Measurements from ENCODE around the gene SCN10A. TPM values are rescaled to one million over a fixed set of nuclear protein-coding genes. Genes with fewer than 3 reads are reported as not detected.

SCN10A gene
- total and polyA plus RNA-seq, 2 of the 13 experiments (the other 11 are each of a cell fraction or from before 2014, with no cell fraction given) = not detected

DNA sequence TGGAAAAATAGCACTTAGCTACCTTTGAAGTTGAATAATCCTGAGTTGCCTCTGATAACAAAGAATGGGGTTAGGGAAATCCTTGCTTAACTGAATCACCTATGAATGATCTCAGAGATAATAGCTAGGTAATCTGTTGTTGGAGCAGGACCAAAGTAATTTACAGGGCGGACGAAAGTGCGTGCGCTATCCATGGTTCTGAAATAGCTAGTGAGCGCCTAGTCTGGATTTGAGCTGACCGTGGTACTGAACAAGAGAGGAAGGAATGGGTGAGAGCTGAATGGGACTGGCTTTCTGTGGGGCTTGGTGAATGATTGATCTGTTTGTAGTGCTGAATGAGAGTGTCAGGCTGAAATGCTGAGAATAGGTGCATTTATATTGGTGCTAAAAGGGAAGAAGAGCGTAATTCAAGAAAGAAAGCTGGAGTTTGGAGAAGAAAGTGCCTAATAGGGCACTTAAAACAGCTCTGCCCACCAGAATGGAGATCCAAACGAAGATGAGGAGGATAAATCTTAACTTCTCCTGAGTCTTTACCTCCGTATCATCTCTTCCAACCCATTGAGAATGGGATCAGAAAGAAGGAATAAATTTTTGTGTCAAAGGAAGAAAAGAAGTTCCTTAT, 10.1 kb downstream of the SCN10A start (continued):
- TF ChIP-seq, protein P1, sequence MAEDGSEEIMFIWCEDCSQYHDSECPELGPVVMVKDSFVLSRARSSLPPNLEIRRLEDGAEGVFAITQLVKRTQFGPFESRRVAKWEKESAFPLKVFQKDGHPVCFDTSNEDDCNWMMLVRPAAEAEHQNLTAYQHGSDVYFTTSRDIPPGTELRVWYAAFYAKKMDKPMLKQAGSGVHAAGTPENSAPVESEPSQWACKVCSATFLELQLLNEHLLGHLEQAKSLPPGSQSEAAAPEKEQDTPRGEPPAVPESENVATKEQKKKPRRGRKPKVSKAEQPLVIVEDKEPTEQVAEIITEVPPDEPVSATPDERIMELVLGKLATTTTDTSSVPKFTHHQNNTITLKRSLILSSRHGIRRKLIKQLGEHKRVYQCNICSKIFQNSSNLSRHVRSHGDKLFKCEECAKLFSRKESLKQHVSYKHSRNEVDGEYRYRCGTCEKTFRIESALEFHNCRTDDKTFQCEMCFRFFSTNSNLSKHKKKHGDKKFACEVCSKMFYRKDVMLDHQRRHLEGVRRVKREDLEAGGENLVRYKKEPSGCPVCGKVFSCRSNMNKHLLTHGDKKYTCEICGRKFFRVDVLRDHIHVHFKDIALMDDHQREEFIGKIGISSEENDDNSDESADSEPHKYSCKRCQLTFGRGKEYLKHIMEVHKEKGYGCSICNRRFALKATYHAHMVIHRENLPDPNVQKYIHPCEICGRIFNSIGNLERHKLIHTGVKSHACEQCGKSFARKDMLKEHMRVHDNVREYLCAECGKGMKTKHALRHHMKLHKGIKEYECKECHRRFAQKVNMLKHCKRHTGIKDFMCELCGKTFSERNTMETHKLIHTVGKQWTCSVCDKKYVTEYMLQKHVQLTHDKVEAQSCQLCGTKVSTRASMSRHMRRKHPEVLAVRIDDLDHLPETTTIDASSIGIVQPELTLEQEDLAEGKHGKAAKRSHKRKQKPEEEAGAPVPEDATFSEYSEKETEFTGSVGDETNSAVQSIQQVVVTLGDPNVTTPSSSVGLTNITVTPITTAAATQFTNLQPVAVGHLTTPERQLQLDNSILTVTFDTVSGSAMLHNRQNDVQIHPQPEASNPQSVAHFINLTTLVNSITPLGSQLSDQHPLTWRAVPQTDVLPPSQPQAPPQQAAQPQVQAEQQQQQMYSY (CRISPR knock-in tag; IDR thresholded peaks at IDR 0.05) = peak; percentile 83
- peak; percentile 95 for TF ChIP-seq ATF7-NPFF (CRISPR knock-in tag; IDR thresholded peaks at IDR 0.05; ENCODE audit: low read depth)
- no peak for TF ChIP-seq RAD21 (CRISPR knock-in tag; IDR thresholded peaks at IDR 0.05)
- peak; percentile 87 for TF ChIP-seq PITX1 (CRISPR knock-in tag; IDR thresholded peaks at IDR 0.05)
- TF ChIP-seq KDM6A (CRISPR knock-in tag; IDR thresholded peaks at IDR 0.05; ENCODE audit: low read depth) = peak; percentile 60; the same call in 1 of the 2 replicates
- TF ChIP-seq MAFK (conservative IDR thresholded peaks at IDR 0.05 in 1 of 2, IDR thresholded peaks at IDR 0.05 in 1 of 2; ENCODE audit: low read length in 2 of 2) = no peak
- no peak for TF ChIP-seq ZNF24 (IDR thresholded peaks at IDR 0.05)
- TF ChIP-seq FOXC1 (CRISPR knock-in tag; IDR thresholded peaks at IDR 0.05; ENCODE audit: borderline replicate concordance) = peak; percentile 97
- peak; percentile 90; the same call in 1 of the 2 replicates for TF ChIP-seq ZBTB42 (CRISPR knock-in tag; IDR thresholded peaks at IDR 0.05)
- no peak for TF ChIP-seq AGO2 (optimal IDR thresholded peaks at IDR 0.05; ENCODE audit: low read depth, low read length)
- peak; percentile 99 for TF ChIP-seq ZNF331 (CRISPR knock-in tag; IDR thresholded peaks at IDR 0.05)
- 0 out of 2 replicates have a peak, but pooled peaks have one; percentile 30 for TF ChIP-seq ZMYM3 (CRISPR knock-in tag; IDR thresholded peaks at IDR 0.05)
- TF ChIP-seq ZNF564 (CRISPR knock-in tag; IDR thresholded peaks at IDR 0.05) = peak; percentile 95
- no peak for TF ChIP-seq TBP (CRISPR knock-in tag; IDR thresholded peaks at IDR 0.05)
- no peak for TF ChIP-seq YY1 (IDR thresholded peaks at IDR 0.05; ENCODE audit: insufficient read depth, insufficient replicate concordance, low read depth, low read length)
- TF ChIP-seq NR2C2 (CRISPR knock-in tag; IDR thresholded peaks at IDR 0.05; ENCODE audit: borderline replicate concordance) = peak; percentile 65
- TF ChIP-seq, protein P2, sequence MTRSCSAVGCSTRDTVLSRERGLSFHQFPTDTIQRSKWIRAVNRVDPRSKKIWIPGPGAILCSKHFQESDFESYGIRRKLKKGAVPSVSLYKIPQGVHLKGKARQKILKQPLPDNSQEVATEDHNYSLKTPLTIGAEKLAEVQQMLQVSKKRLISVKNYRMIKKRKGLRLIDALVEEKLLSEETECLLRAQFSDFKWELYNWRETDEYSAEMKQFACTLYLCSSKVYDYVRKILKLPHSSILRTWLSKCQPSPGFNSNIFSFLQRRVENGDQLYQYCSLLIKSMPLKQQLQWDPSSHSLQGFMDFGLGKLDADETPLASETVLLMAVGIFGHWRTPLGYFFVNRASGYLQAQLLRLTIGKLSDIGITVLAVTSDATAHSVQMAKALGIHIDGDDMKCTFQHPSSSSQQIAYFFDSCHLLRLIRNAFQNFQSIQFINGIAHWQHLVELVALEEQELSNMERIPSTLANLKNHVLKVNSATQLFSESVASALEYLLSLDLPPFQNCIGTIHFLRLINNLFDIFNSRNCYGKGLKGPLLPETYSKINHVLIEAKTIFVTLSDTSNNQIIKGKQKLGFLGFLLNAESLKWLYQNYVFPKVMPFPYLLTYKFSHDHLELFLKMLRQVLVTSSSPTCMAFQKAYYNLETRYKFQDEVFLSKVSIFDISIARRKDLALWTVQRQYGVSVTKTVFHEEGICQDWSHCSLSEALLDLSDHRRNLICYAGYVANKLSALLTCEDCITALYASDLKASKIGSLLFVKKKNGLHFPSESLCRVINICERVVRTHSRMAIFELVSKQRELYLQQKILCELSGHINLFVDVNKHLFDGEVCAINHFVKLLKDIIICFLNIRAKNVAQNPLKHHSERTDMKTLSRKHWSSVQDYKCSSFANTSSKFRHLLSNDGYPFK (CRISPR knock-in tag; IDR thresholded peaks at IDR 0.05; ENCODE audit: borderline replicate concordance) = no peak
- TF ChIP-seq, protein P3, sequence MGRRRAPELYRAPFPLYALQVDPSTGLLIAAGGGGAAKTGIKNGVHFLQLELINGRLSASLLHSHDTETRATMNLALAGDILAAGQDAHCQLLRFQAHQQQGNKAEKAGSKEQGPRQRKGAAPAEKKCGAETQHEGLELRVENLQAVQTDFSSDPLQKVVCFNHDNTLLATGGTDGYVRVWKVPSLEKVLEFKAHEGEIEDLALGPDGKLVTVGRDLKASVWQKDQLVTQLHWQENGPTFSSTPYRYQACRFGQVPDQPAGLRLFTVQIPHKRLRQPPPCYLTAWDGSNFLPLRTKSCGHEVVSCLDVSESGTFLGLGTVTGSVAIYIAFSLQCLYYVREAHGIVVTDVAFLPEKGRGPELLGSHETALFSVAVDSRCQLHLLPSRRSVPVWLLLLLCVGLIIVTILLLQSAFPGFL (CRISPR knock-in tag; IDR thresholded peaks at IDR 0.05) = peak; percentile 98; the same call in 1 of the 2 replicates
- TF ChIP-seq ZNF383 (CRISPR knock-in tag; IDR thresholded peaks at IDR 0.05; ENCODE audit: borderline replicate concordance) = 0 out of 2 replicates have a peak, but pooled peaks have one; percentile 64
- TF ChIP-seq, protein P4, sequence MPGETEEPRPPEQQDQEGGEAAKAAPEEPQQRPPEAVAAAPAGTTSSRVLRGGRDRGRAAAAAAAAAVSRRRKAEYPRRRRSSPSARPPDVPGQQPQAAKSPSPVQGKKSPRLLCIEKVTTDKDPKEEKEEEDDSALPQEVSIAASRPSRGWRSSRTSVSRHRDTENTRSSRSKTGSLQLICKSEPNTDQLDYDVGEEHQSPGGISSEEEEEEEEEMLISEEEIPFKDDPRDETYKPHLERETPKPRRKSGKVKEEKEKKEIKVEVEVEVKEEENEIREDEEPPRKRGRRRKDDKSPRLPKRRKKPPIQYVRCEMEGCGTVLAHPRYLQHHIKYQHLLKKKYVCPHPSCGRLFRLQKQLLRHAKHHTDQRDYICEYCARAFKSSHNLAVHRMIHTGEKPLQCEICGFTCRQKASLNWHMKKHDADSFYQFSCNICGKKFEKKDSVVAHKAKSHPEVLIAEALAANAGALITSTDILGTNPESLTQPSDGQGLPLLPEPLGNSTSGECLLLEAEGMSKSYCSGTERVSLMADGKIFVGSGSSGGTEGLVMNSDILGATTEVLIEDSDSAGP (CRISPR knock-in tag; IDR thresholded peaks at IDR 0.05; ENCODE audit: borderline replicate concordance) = peak; percentile 20; the same call in 1 of the 2 replicates
- TF ChIP-seq SP2 (CRISPR knock-in tag; IDR thresholded peaks at IDR 0.05) = peak; percentile 43; the same call in 1 of the 2 replicates

Measured in HepG2 (cell line).